ENCODE data around the gene GABPB2.

DNA sequence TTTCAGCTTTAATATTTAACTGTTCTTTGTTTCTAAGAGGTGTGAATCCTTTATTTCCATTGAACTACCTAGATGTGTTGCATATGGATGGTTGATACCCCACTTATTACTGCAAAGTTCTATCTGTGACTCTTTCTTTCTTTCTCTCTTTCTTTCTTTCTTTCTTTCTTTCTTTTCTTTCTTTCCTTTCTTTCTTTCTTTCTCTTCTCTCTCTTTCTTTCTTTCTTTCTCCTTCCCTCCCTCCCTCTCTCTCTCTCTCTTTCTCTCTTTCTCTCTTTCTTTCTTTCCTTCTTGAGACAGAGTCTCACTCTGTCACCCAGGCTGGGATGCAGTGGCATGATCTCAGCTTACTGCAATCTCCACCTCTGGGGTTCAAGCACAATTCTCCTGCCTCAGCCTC is 34.1 kb downstream of the GABPB2 start:
- no peak for TF ChIP-seq TCF12 (IDR thresholded peaks at IDR 0.05)
- TF ChIP-seq TCF12 (CRISPR knock-in tag; IDR thresholded peaks at IDR 0.05), result no peak
- TF ChIP-seq ZNF362 (CRISPR knock-in tag; IDR thresholded peaks at IDR 0.05; ENCODE audit: borderline replicate concordance), result no peak
- TF ChIP-seq ATF7-NPFF (CRISPR knock-in tag; IDR thresholded peaks at IDR 0.05; ENCODE audit: low read depth), result no peak
- TF ChIP-seq, protein P1, sequence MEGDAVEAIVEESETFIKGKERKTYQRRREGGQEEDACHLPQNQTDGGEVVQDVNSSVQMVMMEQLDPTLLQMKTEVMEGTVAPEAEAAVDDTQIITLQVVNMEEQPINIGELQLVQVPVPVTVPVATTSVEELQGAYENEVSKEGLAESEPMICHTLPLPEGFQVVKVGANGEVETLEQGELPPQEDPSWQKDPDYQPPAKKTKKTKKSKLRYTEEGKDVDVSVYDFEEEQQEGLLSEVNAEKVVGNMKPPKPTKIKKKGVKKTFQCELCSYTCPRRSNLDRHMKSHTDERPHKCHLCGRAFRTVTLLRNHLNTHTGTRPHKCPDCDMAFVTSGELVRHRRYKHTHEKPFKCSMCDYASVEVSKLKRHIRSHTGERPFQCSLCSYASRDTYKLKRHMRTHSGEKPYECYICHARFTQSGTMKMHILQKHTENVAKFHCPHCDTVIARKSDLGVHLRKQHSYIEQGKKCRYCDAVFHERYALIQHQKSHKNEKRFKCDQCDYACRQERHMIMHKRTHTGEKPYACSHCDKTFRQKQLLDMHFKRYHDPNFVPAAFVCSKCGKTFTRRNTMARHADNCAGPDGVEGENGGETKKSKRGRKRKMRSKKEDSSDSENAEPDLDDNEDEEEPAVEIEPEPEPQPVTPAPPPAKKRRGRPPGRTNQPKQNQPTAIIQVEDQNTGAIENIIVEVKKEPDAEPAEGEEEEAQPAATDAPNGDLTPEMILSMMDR (CRISPR knock-in tag; IDR thresholded peaks at IDR 0.05), result no peak
- no peak for TF ChIP-seq CEBPB (IDR thresholded peaks at IDR 0.05; ENCODE audit: borderline replicate concordance, low read depth, low read length)
- no peak for TF ChIP-seq ZSCAN29 (CRISPR knock-in tag; conservative IDR thresholded peaks at IDR 0.05)
- no peak for TF ChIP-seq REST (IDR thresholded peaks at IDR 0.05; ENCODE audit: borderline replicate concordance in 1 of 2, low read depth in 1 of 2, low read length in 2 of 2)
- no peak for TF ChIP-seq EZH2 (conservative IDR thresholded peaks at IDR 0.05; ENCODE audit: low read depth, low read length)
- TF ChIP-seq ZNF264 (CRISPR knock-in tag; IDR thresholded peaks at IDR 0.05), result no peak
- no peak for TF ChIP-seq FOSL1 (CRISPR knock-in tag; IDR thresholded peaks at IDR 0.05; ENCODE audit: borderline replicate concordance)
- TF ChIP-seq POLR2A (IDR thresholded peaks at IDR 0.05; ENCODE audit: insufficient read depth in 1 of 2, low read depth in 2 of 2, low read length in 2 of 2), result no peak
- TF ChIP-seq NFE2L1 (CRISPR knock-in tag; IDR thresholded peaks at IDR 0.05; ENCODE audit: borderline replicate concordance), result no peak
- TF ChIP-seq ZNF329 (CRISPR knock-in tag; IDR thresholded peaks at IDR 0.05; ENCODE audit: low read depth), result no peak
